Ascending aorta (tissue), 2 donors: ENCODE data around the gene DDAH1. TPM values are rescaled to one million over a fixed set of nuclear protein-coding genes. Genes with fewer than 3 reads are reported as not detected.
A peak's percentile ranks its signal among the peaks of the same experiment; 100 is the strongest.

ENCODE experiments used
- DNase-seq, 2 donors: peaks; one replicate each; pipeline ENCODE4 v3.0.0-alpha.2; 2019; ENCODE audit warnings: low spot score in 2 of 2
- H3K27ac ChIP-seq, 2 donors: fragments of 200-600 bp; sonication (generic); one replicate each; pipeline ENCODE4 v1.5.1; 2016 to 2017; ENCODE audit warnings: mild to moderate bottlenecking in 1 of 2
- H3K27me3 ChIP-seq: fragments of 200-600 bp; sonication (generic); one replicate; pipeline ENCODE4 v1.5.1; 2017
- H3K36me3 ChIP-seq, 2 donors: fragments of 200-600 bp; sonication (generic); one replicate each; pipeline ENCODE4 v1.5.1; 2016
- H3K4me1 ChIP-seq, 2 donors: fragments of 200-600 bp; sonication (generic); one replicate each; pipeline ENCODE4 v1.5.1; 2016 to 2017; ENCODE audit warnings: mild to moderate bottlenecking in 1 of 2
- H3K4me3 ChIP-seq, 2 donors: fragments of 200-600 bp; sonication (generic); one replicate each; pipeline ENCODE4 v1.5.1; 2016 to 2017; ENCODE audit warnings: mild to moderate bottlenecking in 1 of 2
- H3K9me3 ChIP-seq, 2 donors: fragments of 200-600 bp; sonication (generic); one replicate each; pipeline ENCODE4 v1.5.1; 2016
- intact Hi-C: fragments of 100-400 bp; cut with DNase I; formaldehyde crosslinking; loops from one replicate; pipeline ENCODE4 v1.15.1; 2023
- total RNA-seq: library from RNA; depleted of rRNA; stranded (reverse); fragments of >200 nt; gene quantifications from one replicate; pipeline ENCODE4 v1.1.0, GENCODE V29; 2016
- TF ChIP-seq, protein P1 (sequence below), 3 experiments: fragments of 200-600 bp in 2 of 3; fragments of 450-650 bp in 1 of 3; sonication (generic) in 2 of 3; IDR thresholded peaks; one replicate each; pipeline ENCODE4 v1.5.1; 2016 to 2019; ENCODE audit warnings: antibody characterized with exemption in 3 of 3, mild to moderate bottlenecking in 1 of 3, moderate library complexity in 1 of 3

Gene DDAH1
- total RNA-seq, 1 donor from 2014 or later, result 8.5 TPM

DNA sequence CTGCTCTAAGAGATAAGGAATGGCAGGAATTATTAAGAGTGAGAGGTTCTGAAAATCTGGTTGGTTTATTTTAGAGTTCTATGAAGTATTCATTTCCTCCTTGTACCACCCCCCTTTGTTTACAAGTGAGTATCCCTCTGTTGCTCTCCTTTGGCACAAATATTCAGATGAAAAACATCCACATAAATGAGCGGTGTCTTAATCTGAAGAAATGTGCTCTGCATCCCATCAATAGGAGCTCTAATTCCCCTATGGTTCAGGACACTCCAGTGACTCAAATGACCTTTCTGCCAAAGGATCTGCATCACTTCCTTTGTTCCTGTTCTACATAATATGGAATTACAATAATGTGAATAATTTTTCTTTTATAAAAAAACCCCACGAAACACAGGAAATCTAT lies 16.6 kb downstream of the DDAH1 start:
- intact Hi-C loops, result no loop called here
- Histone ChIP-seq H3K4me1 (peaks cover 0 to 13% of the 10 kb centered on the region in 2 donors), H3K9me3 (no peaks in the 10 kb centered on the region), H3K27me3 (no peaks in the 10 kb centered on the region), H3K4me3 (no peak overlapping the region), H3K36me3 (no peaks in the 10 kb centered on the region), H3K27ac (peak overlapping the region in 1 of 2 donors; percentile 31)
- DNase-seq, result no peak
- TF ChIP-seq, protein P1, sequence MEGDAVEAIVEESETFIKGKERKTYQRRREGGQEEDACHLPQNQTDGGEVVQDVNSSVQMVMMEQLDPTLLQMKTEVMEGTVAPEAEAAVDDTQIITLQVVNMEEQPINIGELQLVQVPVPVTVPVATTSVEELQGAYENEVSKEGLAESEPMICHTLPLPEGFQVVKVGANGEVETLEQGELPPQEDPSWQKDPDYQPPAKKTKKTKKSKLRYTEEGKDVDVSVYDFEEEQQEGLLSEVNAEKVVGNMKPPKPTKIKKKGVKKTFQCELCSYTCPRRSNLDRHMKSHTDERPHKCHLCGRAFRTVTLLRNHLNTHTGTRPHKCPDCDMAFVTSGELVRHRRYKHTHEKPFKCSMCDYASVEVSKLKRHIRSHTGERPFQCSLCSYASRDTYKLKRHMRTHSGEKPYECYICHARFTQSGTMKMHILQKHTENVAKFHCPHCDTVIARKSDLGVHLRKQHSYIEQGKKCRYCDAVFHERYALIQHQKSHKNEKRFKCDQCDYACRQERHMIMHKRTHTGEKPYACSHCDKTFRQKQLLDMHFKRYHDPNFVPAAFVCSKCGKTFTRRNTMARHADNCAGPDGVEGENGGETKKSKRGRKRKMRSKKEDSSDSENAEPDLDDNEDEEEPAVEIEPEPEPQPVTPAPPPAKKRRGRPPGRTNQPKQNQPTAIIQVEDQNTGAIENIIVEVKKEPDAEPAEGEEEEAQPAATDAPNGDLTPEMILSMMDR (IDR thresholded peaks at IDR 0.05), result no peak

DNA sequence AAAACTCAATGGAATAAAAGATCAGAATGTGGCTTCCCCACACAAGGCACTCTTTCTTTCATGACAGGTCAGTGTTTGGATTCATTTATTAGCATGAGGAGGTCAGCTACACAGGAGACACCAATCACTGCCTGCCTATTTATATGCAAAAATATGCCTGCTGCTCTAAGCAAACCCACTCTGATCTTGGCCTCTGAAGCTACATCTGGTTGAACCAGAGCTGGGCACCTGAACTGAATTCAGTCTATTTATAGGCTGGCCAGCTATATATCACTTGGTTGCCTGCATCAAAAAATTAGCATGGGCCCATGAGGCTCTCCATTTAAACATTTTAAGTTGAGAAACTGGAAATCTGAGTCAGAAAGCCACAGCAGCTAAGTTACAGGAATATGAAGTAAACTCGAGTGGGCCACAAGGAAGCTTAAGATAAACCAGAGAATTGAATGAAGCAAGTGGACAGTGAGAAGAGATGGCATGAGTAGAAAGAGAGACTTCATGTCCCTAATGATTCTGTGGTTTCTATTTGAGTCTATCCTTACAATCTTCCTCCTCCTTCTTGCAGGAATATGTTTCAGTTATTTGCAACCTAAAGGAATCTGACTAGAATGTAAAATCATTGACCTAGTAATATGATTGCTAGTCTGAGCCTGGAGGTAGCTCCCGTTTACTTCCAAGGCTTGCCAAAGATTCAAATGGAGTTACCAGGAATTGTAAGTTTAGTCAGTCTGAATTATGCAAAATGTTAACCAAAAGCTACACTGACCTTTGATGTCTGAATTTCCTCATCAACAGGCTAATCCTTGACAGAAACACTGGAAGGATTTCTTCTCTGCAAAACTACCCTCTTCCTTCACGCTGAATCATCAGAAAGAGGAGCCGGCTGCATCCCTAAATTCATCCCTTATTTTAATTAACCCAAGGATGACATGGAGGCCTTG lies 17.7 kb downstream of the DDAH1 start:
- intact Hi-C loops, result no loop called here
- H3K4me3 ChIP-seq, result no peak overlapping the region
- H3K27ac ChIP-seq, result no peak overlapping the region
- no peaks in the 10 kb centered on the region for H3K27me3 ChIP-seq
- TF ChIP-seq, protein P1 (IDR thresholded peaks at IDR 0.05), result no peak
- H3K9me3 ChIP-seq, result no peaks in the 10 kb centered on the region
- no peaks in the 10 kb centered on the region for H3K36me3 ChIP-seq
- no peak for DNase-seq
- peaks cover 0 to 13% of the 10 kb centered on the region in 2 donors for H3K4me1 ChIP-seq

DNA sequence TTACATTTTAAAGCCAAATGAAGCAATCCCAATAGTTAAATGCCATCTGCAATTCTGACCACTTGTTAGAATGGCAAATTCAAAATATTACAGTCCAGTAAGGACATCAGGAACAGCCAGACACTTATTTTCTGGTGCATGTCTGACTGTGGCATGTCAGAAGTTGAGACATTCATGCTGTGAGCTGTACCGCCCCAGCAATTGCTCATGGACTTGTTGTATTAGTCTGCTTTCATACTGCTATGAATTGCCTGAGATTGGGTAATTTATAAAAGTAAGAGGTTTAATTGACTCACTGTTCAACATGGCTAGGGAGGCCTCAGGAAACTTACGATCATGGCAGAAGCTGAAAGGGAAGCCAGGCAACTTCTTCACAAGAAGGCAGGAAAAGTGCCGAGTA lies 19.1 kb downstream of the DDAH1 start:
- Histone ChIP-seq H3K4me1 (peaks cover 3 to 20% of the 10 kb centered on the region in 2 donors), H3K9me3 (no peaks in the 10 kb centered on the region), H3K27me3 (no peaks in the 10 kb centered on the region), H3K4me3 (no peak overlapping the region), H3K27ac (no peak overlapping the region), H3K36me3 (no peaks in the 10 kb centered on the region)
- no peak for DNase-seq
- TF ChIP-seq, protein P1 (IDR thresholded peaks at IDR 0.05), result no peak
- intact Hi-C loops, result no loop called here

DNA sequence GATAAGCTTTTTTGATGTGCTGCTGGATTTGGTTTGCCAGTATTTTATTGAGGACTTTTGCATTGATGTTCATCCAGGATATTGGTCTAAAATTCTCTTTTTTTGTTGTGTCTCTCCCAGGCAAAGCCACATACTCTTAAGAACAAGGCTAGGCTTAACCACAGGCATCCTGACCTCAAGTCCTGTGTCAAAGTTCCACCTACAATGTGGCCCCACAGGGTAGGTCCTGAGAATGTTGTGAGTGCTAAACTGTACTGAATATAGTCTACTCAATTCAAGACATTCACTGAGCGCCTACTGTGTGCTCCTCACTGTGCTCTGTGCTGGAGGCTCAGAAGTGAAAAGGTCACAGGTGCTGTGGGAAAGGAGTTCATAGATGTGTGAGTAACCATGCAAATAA lies 20.6 kb downstream of the DDAH1 start:
- Histone ChIP-seq H3K27ac (no peak overlapping the region), H3K9me3 (no peaks in the 10 kb centered on the region), H3K36me3 (no peaks in the 10 kb centered on the region), H3K27me3 (no peaks in the 10 kb centered on the region), H3K4me1 (peaks cover 4 to 27% of the 10 kb centered on the region in 2 donors), H3K4me3 (no peak overlapping the region)
- TF ChIP-seq, protein P1 (IDR thresholded peaks at IDR 0.05), result no peak
- no peak for DNase-seq
- intact Hi-C loops, result no loop called here

DNA sequence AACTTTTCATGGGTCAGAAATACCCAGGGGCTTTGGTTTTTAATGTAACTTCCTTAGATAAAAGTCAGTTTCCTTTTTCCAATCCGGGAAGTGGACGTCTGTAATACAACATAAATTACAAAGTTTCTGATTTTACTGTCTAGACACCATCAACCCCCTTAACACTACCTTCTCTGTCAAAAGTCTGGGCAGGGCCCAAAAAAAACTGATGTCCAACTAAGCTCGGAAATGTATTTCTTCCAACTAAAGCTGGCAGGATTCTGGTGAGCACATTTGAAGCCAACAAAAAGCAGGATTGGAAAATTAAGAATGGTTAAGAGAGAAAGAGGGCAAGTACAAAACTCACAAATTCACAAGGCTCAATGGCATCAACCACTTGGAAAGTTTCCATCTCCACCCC lies 24.3 kb downstream of the DDAH1 start:
- no peaks in the 10 kb centered on the region for H3K9me3 ChIP-seq
- peak overlapping the region; percentile 64 to 66 for H3K27ac ChIP-seq
- DNase-seq, result no peak
- H3K4me3 ChIP-seq, result no peak overlapping the region
- intact Hi-C loops, result no loop called here
- H3K36me3 ChIP-seq, result no peaks in the 10 kb centered on the region
- TF ChIP-seq, protein P1 (IDR thresholded peaks at IDR 0.05), result no peak
- no peaks in the 10 kb centered on the region for H3K27me3 ChIP-seq
- H3K4me1 ChIP-seq, result peaks cover 4 to 15% of the 10 kb centered on the region in 2 donors
